Sigmoid colon (tissue), 4 donors: ENCODE results near the gene WDR62.

Experiments used
- EP300 ChIP-seq, 4 donors: sonication (generic); formaldehyde crosslinking; IDR thresholded peaks; one replicate each; pipeline ENCODE4 v1.6.1; 2017; ENCODE audit warnings: antibody characterized with exemption in 4 of 4
- POLR2A ChIP-seq, 2 donors: fragments of 450-650 bp; IDR thresholded peaks; one replicate each; pipeline ENCODE4 v1.6.1; 2016; ENCODE audit warnings: antibody characterized with exemption in 2 of 2, mild to moderate bottlenecking in 2 of 2, moderate library complexity in 2 of 2
- POLR2AphosphoS5 ChIP-seq, 4 donors: sonication (generic); formaldehyde crosslinking; IDR thresholded peaks; one replicate each; pipeline ENCODE4 v1.6.1; 2017; ENCODE audit warnings: antibody characterized with exemption in 4 of 4
- TF ChIP-seq, protein P1 (sequence below), 4 experiments: fragments of 450-650 bp in 3 of 4; fragments of 200-600 bp in 1 of 4; IDR thresholded peaks; one replicate each; pipeline ENCODE4 v1.5.1; 2016 to 2019; ENCODE audit warnings: antibody characterized with exemption in 4 of 4, mild to moderate bottlenecking in 3 of 4, moderate library complexity in 2 of 4

- no peak for TF ChIP-seq POLR2A (IDR thresholded peaks at IDR 0.05)
- no peak for TF ChIP-seq EP300 (IDR thresholded peaks at IDR 0.05)
- TF ChIP-seq, protein P1, sequence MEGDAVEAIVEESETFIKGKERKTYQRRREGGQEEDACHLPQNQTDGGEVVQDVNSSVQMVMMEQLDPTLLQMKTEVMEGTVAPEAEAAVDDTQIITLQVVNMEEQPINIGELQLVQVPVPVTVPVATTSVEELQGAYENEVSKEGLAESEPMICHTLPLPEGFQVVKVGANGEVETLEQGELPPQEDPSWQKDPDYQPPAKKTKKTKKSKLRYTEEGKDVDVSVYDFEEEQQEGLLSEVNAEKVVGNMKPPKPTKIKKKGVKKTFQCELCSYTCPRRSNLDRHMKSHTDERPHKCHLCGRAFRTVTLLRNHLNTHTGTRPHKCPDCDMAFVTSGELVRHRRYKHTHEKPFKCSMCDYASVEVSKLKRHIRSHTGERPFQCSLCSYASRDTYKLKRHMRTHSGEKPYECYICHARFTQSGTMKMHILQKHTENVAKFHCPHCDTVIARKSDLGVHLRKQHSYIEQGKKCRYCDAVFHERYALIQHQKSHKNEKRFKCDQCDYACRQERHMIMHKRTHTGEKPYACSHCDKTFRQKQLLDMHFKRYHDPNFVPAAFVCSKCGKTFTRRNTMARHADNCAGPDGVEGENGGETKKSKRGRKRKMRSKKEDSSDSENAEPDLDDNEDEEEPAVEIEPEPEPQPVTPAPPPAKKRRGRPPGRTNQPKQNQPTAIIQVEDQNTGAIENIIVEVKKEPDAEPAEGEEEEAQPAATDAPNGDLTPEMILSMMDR (IDR thresholded peaks at IDR 0.05): no peak
- no peak for TF ChIP-seq POLR2AphosphoS5 (IDR thresholded peaks at IDR 0.05)
Measured at GRCh38 chr19:36058481-36059179, 3.9 kb downstream of the WDR62 start.
